NCI-H1048 (cell line): ENCODE data around the gene BCO1.
A peak's percentile ranks its signal among the peaks of the same experiment; 100 is the strongest.

Experiments used
- DNase-seq: peaks from one replicate; lab custom pipeline; 2025; lab: John Stamatoyannopoulos, UW

Gene BCO1

GRCh38 chr16:81275795-81276194, 37.3 kb downstream of the BCO1 start:
- no peak for DNase-seq

- no peak for DNase-seq
Measured at GRCh38 chr16:81276323-81276722, 37.8 kb downstream of the BCO1 start.

GRCh38 chr16:81277541-81278080, 39.1 kb downstream of the BCO1 start:
- no peak for DNase-seq

GRCh38 chr16:81278526-81278925, 40.0 kb downstream of the BCO1 start:
- DNase-seq, result no peak

GRCh38 chr16:81279392-81279791, 40.9 kb downstream of the BCO1 start:
- no peak for DNase-seq

GRCh38 chr16:81280393-81280792, 41.9 kb downstream of the BCO1 start:
- no peak for DNase-seq

- no peak for DNase-seq
Measured at GRCh38 chr16:81283044-81283443, 44.6 kb downstream of the BCO1 start.

- no peak for DNase-seq
Measured at GRCh38 chr16:81284995-81285600, 46.6 kb downstream of the BCO1 start.

- DNase-seq, result no peak
Measured at GRCh38 chr16:81286190-81286589, 47.7 kb downstream of the BCO1 start.

GRCh38 chr16:81291117-81291516, 52.6 kb downstream of the BCO1 start:
- no peak for DNase-seq

- no peak for DNase-seq
Measured at GRCh38 chr16:81292936-81293335, 54.4 kb downstream of the BCO1 start.

GRCh38 chr16:81293909-81294802, 55.7 kb downstream of the BCO1 start:
- DNase-seq, result no peak

GRCh38 chr16:81296631-81297030, 58.1 kb downstream of the BCO1 start:
- DNase-seq, result no peak

GRCh38 chr16:81307770-81308169, 69.3 kb downstream of the BCO1 start:
- DNase-seq, result no peak

- no peak for DNase-seq
Measured at GRCh38 chr16:81310045-81310644, 71.7 kb downstream of the BCO1 start.

- no peak for DNase-seq
Measured at GRCh38 chr16:81311762-81312161, 73.3 kb downstream of the BCO1 start.

GRCh38 chr16:81313701-81314602, 75.5 kb downstream of the BCO1 start:
- no peak for DNase-seq

GRCh38 chr16:81314603-81315270, 76.2 kb downstream of the BCO1 start, which contains the start of gene GAN:
TSS of gene GAN (plus strand) at chr16:81314962. CDS start at chr16:81315114, 152 bp downstream.
- peak; percentile 21 for DNase-seq

- DNase-seq, result no peak
Measured at GRCh38 chr16:81315271-81316175, 77.0 kb downstream of the BCO1 start.

- DNase-seq, result no peak
Measured at GRCh38 chr16:81316176-81316496, 77.6 kb downstream of the BCO1 start.
